Amniotic stem cell (primary cell): ENCODE data around the gene HOXB8.

Source experiments
- DNase-seq: peaks from one replicate; lab custom pipeline; 2025; lab: John Stamatoyannopoulos, UW

HOXB8 gene

GRCh38 chr17:48637323-48638260 is 22.5 kb upstream of the HOXB8 start:
- DNase-seq, result no peak

- DNase-seq, result no peak
Measured at GRCh38 chr17:48636177-48637018, 21.3 kb upstream of the HOXB8 start.

DNA sequence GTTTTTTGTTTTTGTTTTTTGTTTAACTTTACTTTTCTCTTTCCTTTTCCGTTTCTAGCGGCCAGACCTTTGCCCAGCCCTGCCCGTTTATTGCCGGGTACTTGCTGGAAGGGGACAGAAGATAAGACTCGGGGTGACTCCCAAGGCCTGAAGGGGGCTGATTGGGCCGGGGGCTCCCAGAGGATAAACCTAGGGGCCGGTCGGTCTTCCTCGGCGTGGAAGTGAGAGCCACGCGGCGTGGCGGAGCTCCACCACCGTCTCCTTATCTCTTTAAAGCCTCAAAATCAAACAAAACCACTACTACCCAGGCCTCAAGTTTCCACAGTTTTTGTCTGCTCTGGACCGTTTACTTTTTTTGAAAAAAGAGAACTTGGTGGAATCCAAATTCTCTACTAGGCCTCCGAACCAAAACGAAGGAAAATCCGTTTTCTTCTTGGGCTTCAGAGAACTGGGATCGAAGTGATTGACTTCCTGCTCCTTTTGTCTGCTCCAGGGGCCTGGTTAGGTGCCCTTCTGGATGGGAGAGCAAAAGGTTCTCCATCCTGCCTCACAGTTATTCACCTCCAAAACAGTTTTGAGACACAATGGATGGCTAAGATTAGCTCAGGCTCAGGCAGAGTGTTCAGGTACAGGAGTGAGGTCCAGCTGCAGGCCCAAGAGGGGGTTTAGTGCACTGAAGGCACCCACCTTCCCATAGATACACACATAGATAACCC is 19.6 kb upstream of the HOXB8 start:
- DNase-seq, result no peak

GRCh38 chr17:48633266-48633677 is 18.2 kb upstream of the HOXB8 start:
- DNase-seq, result no peak

DNA sequence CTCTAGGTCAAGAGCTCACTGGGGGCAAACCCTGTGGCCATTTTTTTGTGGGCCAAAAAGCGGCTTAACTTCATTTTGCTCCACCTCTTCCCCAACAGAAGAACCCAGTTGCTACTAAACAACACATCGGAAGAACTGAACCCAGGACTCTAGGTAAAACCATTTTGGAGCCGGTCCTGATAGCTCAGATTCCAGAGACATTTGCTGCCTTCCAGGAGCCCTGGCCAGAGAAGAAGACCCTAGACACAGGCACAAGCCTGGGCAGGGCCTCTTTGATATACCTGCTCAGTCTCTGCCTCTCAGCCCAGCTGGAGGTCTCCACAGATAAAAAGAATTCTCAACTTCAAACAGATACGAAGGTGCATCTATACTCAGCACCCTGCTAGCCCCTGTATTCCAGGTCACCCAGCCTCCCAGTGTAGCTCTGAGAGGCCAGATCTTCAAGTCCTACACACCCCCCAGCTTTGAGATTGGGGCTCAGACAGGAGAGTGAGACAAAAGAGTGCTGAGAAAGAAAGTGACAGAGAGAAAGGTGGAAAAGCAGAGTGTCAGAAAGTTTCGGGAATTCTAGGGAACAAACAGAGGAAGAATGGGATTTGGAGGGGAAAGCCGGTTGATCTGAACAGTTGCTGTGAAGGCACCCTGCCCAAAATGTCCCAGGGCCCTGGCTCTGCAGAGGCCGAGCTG is 17.6 kb upstream of the HOXB8 start:
- DNase-seq, result no peak

DNA sequence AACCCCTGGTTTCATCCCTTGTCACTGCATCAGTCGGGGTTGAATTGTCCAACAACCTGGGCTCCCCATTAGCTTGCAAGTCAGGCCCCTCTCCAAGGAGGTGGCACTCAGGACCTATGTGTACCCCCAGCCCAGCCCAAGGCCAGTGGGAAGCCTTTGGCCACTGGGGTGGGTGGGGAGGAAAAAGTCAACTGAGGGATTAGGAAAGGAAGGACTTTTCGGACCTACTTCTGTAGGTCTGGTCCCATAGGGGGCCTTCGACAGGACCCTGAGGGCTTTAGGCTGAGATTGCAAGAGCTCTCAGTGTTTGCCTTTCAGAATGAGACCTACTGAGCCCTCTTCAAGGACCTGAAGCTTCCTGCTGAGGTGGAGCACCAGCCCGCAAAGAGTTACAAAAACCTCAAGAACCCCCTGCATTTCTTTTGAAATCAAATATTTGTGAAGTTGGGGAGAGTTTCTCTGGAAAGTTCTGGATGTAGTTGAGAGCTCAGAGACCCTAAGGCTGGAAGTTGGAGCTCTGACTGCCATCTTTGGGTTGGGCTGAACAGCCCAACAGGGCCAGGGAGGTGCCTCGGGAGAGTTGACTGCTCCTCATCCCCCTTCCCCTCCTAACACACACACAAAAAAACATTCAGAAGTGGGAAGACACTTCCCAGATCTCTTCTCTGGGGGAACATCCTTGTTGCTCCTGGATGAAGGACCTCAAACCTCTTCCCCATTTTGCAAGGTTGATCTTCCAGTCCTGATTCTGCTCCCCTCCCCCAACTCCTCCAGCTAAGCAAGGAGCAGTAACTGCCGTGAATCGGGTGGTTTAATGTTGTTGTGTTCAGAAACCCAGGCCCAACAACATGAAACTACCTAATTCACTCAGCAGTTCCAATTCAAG is 16.8 kb upstream of the HOXB8 start:
- DNase-seq, result no peak

DNA sequence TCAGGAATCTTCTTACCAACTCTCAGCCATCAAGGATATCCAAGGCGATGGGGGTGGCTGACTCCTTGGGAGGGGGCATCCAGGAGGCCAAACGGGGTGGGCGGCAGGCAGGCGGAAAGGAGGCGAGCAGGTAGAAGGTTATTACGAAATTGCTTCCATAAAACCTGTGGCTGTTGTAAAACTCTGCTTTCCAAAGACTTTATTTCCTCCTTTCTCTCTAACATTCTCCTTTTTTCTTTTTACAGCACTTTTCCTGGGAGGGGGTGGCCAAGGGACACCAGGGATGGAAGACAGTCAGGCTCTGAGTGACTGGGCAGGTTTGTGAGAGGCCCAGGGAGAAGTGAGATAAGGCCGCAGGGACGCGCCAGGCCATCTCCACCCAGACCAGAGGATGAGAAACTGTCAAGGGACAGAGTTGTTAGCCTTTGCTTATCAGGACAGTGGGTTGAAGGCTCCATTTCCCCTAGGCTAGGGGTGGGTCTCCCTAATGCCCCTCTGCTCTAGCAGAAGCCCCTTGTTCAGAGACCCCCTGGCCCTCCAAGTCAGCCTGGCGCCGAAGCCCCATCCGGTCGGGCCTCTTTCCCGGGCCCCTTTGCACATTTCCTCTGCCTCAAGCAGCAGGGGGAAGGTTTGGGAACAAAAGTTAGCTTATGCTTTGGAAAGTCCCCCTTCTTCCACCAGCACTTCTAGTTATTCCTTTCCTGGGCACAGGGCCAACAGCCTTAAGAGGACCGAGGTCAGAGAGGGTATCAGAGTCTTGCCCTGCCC is 16.0 kb upstream of the HOXB8 start:
- no peak for DNase-seq

GRCh38 chr17:48630009-48630924 is 15.2 kb upstream of the HOXB8 start:
- DNase-seq, result no peak

GRCh38 chr17:48629411-48629759 is 14.3 kb upstream of the HOXB8 start:
- DNase-seq, result no peak

GRCh38 chr17:48628649-48629410 is 13.7 kb upstream of the HOXB8 start:
- no peak for DNase-seq

DNA sequence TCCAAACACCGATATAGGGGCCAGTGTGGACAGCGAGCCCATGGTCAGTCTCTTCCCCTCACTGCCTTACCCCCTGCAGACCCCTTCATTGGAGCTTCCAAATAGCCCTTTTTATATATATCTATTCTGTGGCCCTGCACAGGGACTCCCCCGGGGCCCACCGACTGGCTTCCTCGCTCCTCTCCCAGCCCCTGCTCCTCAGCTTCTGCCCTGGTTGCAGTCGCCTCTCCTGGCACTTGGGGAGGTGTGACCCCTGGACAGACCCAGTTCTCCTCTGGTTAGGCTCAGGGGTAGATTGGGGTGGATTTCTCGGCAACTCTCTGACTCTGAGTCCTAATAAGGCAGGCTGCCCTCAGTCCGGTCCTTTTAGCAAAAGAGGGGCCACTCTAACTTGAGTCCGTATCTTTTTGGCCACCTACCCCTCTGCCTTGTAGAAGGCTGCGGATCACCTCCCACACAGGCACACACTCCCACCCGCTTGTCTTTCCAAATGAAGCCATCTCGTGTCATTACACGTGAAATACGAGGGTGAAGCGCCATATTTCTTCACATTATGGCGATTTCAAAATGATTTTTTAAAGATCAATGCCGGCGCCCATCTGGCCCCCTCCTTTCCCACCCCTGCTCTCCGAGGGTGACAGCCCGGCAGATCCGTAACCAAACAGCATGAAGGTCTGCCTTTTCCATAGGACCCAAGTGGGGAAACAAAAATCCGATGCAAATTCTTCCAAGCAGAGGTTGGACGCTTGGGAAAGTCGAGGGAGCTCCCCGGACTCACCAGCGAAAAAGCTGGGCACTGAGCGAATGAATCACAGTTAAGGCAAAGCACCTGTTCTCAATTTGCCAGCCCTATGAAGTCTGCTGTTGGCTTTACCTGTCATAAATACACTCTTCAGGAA is 12.8 kb upstream of the HOXB8 start:
- DNase-seq, result no peak

- DNase-seq, result no peak
Measured at GRCh38 chr17:48627118-48627597, 12.1 kb upstream of the HOXB8 start.

- DNase-seq, result no peak
Measured at GRCh38 chr17:48626245-48627117, 11.4 kb upstream of the HOXB8 start, which contains the start of gene HOXB9. HOXB9 (minus strand) TSS chr17:48626358; CDS start chr17:48626269, 89 bp downstream.

DNA sequence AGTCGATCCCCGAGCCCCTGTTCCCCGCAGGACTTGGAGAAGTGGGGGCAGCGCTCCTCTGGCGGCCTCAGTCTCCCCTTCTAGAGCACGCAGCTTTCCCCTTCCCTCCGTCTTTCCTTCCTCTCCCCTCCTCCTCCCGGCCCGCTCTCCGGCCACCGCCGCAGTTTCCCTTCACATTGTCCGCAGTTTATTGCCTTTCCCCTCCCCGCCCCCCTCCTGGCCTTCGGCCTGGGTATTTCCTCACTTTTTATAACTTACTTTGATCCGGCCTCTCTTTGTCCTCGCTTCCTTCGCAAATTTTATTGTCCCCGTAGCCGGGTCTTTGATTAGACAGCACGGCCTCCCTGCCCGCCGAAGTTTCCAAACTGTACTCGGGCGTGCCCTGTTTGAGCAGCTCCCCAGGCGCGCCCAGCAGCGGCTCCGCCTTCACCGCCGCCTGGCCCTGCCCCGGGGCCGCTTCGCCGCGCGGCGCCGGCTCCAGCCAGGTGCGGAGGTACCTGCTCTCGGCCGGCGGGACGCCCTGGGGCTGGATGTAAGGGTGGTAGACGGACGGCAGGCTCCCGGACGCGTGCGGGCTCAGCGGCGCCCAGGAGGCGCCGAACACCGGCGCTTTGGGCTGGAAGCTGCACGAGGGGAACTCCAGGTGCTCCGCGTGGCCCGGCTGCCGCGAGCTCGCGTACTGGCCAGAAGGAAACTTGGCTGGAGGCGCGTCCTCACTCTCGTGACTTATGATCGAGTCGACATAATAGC is 10.6 kb upstream of the HOXB8 start:
- DNase-seq, result no peak
